Esophagus squamous epithelium (tissue), 5 donors: ENCODE results near the gene ZSWIM5. TPM values are rescaled to one million over a fixed set of nuclear protein-coding genes. Genes with fewer than 3 reads are reported as not detected.
"Not testable (repeated sequence)": the region's sequence is repeated elsewhere in the genome, so short reads cannot be mapped to it uniquely, and the experiment has no call there.

Experiments used
- DNase-seq: peaks from one replicate; lab custom pipeline; 2025; lab: John Stamatoyannopoulos, UW
- H3K27ac ChIP-seq, 4 donors: fragments of 200-600 bp; sonication (generic); one replicate each; pipeline ENCODE4 v1.5.1; 2016 to 2019; ENCODE audit warnings: mild to moderate bottlenecking in 1 of 4
- H3K27me3 ChIP-seq, 4 donors: fragments of 200-600 bp; sonication (generic); 1 replicate in 3 of 4; 2 replicates in 1 of 4; pipeline versions ENCODE4 v1.5.1 to v1.6.0; 2017 to 2021; ENCODE audit warnings: antibody characterized with exemption in 1 of 4
- H3K36me3 ChIP-seq, 3 donors: fragments of 200-600 bp; sonication (generic); one replicate each; pipeline ENCODE4 v1.5.1; 2016 to 2019
- H3K4me1 ChIP-seq, 3 donors: fragments of 200-600 bp; sonication (generic); one replicate each; pipeline ENCODE4 v1.5.1; 2017 to 2019
- H3K4me3 ChIP-seq, 4 donors: fragments of 200-600 bp; sonication (generic); 1 replicate in 3 of 4; 2 replicates in 1 of 4; pipeline ENCODE4 v1.5.1; 2016 to 2019; ENCODE audit warnings: mild to moderate bottlenecking in 2 of 4, moderate library complexity in 1 of 4
- H3K9me3 ChIP-seq, 3 donors: fragments of 200-600 bp; sonication (generic); one replicate each; pipeline ENCODE4 v1.5.1; 2016 to 2019
- POLR2A ChIP-seq, 4 donors: fragments of 450-650 bp; IDR thresholded peaks; one replicate each; pipeline ENCODE4 v1.6.1; 2017; ENCODE audit warnings: antibody characterized with exemption in 4 of 4, mild to moderate bottlenecking in 4 of 4, moderate library complexity in 3 of 4
- WGBS, 2 donors: methylation state at CpG; one replicate each; pipeline ENCODE4 v1.1.5; 2018; 5-methylcytosine and 5-hydroxymethylcytosine counted together
- intact Hi-C: fragments of 100-400 bp; cut with DNase I; formaldehyde crosslinking; loops from one replicate; pipeline ENCODE4 v1.15.0; 2022
- total RNA-seq, 4 donors: library from RNA; depleted of rRNA; stranded (reverse); fragments of >200 nt; gene quantifications; one replicate each; pipeline ENCODE4 v1.1.0, GENCODE V29; 2016
- TF ChIP-seq, protein P1 (sequence below), 6 experiments: fragments of 450-650 bp in 4 of 6; fragments of 200-600 bp in 2 of 6; sonication (generic) in 2 of 6; IDR thresholded peaks; one replicate each; pipeline ENCODE4 v1.5.1; 2016 to 2019; ENCODE audit warnings: antibody characterized with exemption in 6 of 6, mild to moderate bottlenecking in 4 of 6, moderate library complexity in 4 of 6
- donor health status: DM: yes; HTN: yes; CAD: no.

Gene ZSWIM5
- total RNA-seq, 4 donors from 2014 or later = 0.66 to 2.7 (median 1.6) TPM

DNA sequence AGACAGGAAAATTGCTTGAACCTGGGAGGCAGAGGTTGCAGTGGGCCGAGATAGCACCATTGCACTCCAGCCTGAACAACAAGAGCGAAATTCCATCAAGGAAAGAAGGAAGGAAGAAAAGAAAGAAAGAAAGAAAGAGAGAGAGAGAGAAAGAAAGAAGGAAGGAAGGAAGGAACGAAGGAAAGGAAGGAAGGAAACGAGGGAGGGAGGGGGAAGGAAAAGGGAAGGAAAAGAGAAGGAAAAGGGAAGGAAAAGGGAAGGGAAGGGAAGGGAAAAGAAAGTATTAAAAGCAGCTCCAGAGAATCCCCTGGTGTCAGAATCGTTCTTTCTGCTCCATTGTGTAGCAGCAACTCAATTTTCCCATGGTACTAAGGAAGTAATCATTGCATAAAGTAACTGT, 19.2 kb upstream of the ZSWIM5 start:
- H3K4me3 ChIP-seq = no peak overlapping the region
- TF ChIP-seq, protein P1, sequence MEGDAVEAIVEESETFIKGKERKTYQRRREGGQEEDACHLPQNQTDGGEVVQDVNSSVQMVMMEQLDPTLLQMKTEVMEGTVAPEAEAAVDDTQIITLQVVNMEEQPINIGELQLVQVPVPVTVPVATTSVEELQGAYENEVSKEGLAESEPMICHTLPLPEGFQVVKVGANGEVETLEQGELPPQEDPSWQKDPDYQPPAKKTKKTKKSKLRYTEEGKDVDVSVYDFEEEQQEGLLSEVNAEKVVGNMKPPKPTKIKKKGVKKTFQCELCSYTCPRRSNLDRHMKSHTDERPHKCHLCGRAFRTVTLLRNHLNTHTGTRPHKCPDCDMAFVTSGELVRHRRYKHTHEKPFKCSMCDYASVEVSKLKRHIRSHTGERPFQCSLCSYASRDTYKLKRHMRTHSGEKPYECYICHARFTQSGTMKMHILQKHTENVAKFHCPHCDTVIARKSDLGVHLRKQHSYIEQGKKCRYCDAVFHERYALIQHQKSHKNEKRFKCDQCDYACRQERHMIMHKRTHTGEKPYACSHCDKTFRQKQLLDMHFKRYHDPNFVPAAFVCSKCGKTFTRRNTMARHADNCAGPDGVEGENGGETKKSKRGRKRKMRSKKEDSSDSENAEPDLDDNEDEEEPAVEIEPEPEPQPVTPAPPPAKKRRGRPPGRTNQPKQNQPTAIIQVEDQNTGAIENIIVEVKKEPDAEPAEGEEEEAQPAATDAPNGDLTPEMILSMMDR (IDR thresholded peaks at IDR 0.05) = no peak
- no peak for TF ChIP-seq POLR2A (IDR thresholded peaks at IDR 0.05)
- 70 to 74% methylated on average over 5 of the region's 5 CpGs for WGBS, 2 donors
- H3K27ac ChIP-seq = no peak overlapping the region
- no peaks in the 10 kb centered on the region for H3K27me3 ChIP-seq
- H3K4me1 ChIP-seq = no peaks in the 10 kb centered on the region
- no peak for DNase-seq
- intact Hi-C loops = no loop called here
- no peaks in the 10 kb centered on the region for H3K9me3 ChIP-seq
- H3K36me3 ChIP-seq = no peaks in the 10 kb centered on the region

DNA sequence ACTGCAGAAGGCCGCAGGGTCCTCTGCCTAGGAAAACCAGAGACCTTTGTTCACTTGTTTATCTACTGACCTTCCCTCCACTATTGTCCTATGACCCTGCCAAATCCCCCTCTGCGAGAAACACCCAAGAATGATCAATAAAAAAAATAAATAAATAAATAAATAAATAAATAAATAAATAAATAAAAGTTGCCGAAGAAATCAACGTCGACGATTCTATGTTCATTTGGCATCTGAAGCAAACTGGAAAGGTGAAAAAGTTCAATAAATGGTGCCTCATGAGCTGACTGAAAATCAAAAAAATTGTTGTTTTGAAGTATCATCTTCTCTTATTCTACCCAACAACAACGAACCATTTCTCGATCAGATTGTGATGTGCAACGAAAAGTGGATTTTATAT, 17.3 kb upstream of the ZSWIM5 start:
- intact Hi-C loops, H3K9me3 ChIP-seq, H3K4me3 ChIP-seq, H3K27me3 ChIP-seq, H3K36me3 ChIP-seq, DNase-seq, H3K27ac ChIP-seq, H3K4me1 ChIP-seq: not testable (repeated sequence)
- WGBS, 2 donors = 81 to 92% methylated on average over 8 of the region's 9 CpGs

DNA sequence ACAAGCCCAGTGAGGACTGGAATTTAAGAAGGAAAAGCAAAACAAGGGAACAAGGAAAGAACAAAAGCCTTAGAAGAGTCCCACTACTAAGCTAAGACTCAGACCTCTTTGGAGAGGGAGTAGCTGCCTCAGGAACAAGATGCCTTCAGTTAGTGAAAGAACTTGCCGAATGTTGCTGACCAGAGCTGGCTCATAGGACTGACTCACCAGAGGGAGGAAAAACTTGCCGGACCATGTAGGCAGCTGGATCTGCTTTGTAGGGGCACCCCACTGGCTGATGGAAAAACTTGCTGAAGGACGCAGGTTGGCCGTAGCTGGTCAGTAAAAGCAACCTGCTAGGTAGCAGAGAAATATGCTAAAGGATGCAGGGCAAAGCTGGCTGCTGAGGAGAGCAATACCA, 15.3 kb upstream of the ZSWIM5 start:
- Histone ChIP-seq H3K4me3 (no peak overlapping the region), H3K9me3 (no peaks in the 10 kb centered on the region), H3K27me3 (no peaks in the 10 kb centered on the region), H3K36me3 (no peaks in the 10 kb centered on the region), H3K27ac (no peak overlapping the region), H3K4me1 (no peaks in the 10 kb centered on the region)
- TF ChIP-seq, protein P1 (IDR thresholded peaks at IDR 0.05) = no peak
- TF ChIP-seq POLR2A (IDR thresholded peaks at IDR 0.05) = no peak
- no peak for DNase-seq
- 77 to 79% methylated on average over 4 of the region's 4 CpGs for WGBS, 2 donors
- intact Hi-C loops = no loop called here

DNA sequence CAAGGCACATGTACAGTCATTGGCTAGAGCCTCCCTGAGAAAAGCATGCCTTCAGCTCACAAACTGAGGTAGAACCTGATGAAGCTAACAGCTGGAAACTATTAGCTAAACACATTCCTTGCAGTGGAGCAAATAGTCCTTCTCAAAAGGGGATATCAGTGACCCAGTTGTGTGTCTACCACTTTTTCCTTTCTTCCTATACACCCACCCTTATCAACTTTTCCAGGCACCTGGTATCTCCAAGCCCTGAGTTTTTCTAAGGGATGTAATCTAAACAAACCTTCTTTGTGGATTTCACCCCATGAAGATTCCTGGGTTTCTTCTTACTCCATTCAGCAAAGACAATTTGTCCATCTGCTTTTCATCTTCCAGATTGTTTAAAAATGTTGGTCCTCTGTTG, 10.5 kb upstream of the ZSWIM5 start:
- no peak for TF ChIP-seq POLR2A (IDR thresholded peaks at IDR 0.05)
- TF ChIP-seq, protein P1 (IDR thresholded peaks at IDR 0.05) = no peak

DNA sequence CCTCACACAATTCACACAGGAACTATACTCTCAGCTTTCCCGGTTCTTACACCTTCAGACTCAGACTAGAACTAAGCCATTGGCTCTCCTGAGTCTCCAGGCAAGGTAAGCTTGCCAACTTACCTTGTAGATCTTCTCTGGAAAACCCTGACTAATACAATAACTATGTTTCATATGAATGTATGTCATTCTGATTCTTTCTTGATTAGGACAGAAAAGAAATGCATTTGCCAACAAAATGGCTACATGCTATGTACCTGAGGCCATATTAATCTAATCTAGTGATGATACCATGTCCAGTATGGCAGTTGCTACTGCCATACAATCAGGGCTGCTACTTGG, 9.8 kb upstream of the ZSWIM5 start:
- WGBS, 2 donors = 38 to 52% methylated on average over 1 of the region's 1 CpG
- no peak for DNase-seq
- Histone ChIP-seq H3K4me3 (no peak overlapping the region), H3K36me3 (no peaks in the 10 kb centered on the region), H3K9me3 (no peaks in the 10 kb centered on the region), H3K27me3 (no peaks in the 10 kb centered on the region), H3K27ac (no peak overlapping the region), H3K4me1 (no peaks in the 10 kb centered on the region)
- TF ChIP-seq, protein P1 (IDR thresholded peaks at IDR 0.05) = no peak
- no peak for TF ChIP-seq POLR2A (IDR thresholded peaks at IDR 0.05)
- intact Hi-C loops = no loop called here

More for the DNA sequence above, 10.5 kb upstream of the ZSWIM5 start:
- Histone ChIP-seq H3K27me3 (no peaks in the 10 kb centered on the region), H3K4me3 (no peak overlapping the region), H3K4me1 (no peaks in the 10 kb centered on the region), H3K27ac (no peak overlapping the region), H3K9me3 (no peaks in the 10 kb centered on the region), H3K36me3 (no peaks in the 10 kb centered on the region)
- intact Hi-C loops = no loop called here
- no peak for DNase-seq

DNA sequence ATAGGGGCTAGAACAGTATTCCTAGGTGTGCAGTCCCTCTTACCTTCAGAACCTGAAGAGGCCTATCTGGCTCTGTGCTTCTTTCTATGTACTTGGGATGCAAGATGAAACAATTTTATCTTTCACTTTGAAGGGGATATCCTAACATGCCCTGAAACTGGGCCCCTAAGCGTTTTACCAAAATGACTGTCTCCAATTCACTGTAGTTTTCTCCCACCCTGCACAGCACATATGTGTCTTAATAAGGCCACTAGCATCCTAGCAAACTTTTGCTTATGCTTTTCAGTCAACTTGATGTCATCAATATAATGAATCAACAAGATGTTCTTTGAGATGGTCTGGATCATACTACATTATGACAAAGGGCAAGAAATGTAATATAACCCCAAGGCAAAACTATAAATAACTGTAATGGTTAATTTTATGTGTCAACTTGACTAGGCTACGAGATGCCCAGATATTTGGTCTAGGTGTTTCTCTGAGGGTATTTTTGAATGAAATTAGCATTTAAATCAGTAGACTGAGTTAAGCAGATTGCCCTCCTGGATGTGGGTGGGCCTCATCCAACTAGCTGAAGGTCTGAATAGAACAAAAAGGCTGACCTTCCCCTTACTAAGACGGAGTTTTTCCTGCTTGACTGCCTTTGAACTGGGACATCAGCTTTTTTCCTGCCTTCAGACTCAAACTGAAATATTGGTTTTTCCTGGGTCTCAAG, 9.2 kb upstream of the ZSWIM5 start:
- 71 to 80% methylated on average over 3 of the region's 3 CpGs for WGBS, 2 donors
- Histone ChIP-seq H3K27ac (no peak overlapping the region), H3K4me1 (no peaks in the 10 kb centered on the region), H3K27me3 (no peaks in the 10 kb centered on the region), H3K9me3 (no peaks in the 10 kb centered on the region), H3K36me3 (no peaks in the 10 kb centered on the region), H3K4me3 (no peak overlapping the region)
- TF ChIP-seq, protein P1 (IDR thresholded peaks at IDR 0.05) = no peak
- no peak for TF ChIP-seq POLR2A (IDR thresholded peaks at IDR 0.05)
- DNase-seq = no peak
- intact Hi-C loops = no loop called here
